ENCODE data around the gene MSH6. TPM values are rescaled to one million over a fixed set of nuclear protein-coding genes. Genes with fewer than 3 reads are reported as not detected.

MSH6 gene
- total and polyA plus RNA-seq, 9 of the 15 experiments (the other 6 are each of a cell fraction or from before 2014, with no cell fraction given) = 15.3 to 147 (median 80.5) TPM

DNA sequence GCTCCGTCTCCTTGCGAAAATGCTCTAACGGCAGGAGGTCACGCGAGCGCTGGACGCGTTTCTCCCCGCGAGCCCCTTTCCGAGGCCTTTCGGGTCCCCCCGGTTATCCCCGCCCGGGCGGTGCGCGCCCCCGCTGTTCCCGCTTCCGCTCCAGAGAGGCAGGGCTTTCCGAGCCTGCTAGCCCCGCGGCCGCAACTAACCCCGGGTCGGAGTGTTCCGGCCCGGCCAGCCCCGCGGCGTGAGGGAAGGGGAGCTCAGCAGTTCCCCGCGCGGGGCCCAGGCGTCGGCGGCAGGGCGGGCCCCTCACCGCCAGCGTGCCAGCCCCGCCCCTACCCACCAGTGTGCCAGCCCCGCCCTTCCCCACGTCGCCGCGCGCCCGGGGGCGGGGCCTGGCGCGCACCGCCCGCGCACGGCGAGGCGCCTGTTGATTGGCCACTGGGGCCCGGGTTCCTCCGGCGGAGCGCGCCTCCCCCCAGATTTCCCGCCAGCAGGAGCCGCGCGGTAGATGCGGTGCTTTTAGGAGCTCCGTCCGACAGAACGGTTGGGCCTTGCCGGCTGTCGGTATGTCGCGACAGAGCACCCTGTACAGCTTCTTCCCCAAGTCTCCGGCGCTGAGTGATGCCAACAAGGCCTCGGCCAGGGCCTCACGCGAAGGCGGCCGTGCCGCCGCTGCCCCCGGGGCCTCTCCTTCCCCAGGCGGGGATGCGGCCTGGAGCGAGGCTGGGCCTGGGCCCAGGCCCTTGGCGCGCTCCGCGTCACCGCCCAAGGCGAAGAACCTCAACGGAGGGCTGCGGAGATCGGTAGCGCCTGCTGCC, at the start of gene MSH6 (continued):
- TF ChIP-seq, protein P1, sequence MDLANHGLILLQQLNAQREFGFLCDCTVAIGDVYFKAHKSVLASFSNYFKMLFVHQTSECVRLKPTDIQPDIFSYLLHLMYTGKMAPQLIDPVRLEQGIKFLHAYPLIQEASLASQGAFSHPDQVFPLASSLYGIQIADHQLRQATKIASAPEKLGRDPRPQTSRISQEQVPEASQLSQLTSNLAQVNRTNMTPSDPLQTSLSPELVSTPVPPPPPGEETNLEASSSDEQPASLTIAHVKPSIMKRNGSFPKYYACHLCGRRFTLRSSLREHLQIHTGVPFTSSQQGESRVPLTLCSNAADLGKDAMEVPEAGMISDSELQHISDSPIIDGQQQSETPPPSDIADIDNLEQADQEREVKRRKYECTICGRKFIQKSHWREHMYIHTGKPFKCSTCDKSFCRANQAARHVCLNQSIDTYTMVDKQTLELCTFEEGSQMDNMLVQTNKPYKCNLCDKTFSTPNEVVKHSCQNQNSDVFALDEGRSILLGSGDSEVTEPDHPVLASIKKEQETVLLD (IDR thresholded peaks at IDR 0.05) = no peak
- TF ChIP-seq ZNF282 (CRISPR knock-in tag; IDR thresholded peaks at IDR 0.05) = no peak
- 0 out of 2 replicates have a peak, but pooled peaks have one; percentile 22 for TF ChIP-seq ARID2 (IDR thresholded peaks at IDR 0.05)
- TF ChIP-seq, protein P2, sequence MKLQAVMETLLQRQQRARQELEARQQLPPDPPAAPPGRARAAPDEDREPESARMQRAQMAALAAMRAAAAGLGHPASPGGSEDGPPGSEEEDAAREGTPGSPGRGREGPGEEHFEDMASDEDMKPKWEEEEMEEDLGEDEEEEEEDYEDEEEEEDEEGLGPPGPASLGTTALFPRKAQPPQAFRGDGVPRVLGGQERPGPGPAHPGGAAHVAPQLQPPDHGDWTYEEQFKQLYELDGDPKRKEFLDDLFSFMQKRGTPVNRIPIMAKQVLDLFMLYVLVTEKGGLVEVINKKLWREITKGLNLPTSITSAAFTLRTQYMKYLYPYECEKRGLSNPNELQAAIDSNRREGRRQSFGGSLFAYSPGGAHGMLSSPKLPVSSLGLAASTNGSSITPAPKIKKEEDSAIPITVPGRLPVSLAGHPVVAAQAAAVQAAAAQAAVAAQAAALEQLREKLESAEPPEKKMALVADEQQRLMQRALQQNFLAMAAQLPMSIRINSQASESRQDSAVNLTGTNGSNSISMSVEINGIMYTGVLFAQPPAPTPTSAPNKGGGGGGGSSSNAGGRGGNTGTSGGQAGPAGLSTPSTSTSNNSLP (IDR thresholded peaks at IDR 0.05; ENCODE audit: borderline replicate concordance, low read depth, low read length) = no peak
- no peak for TF ChIP-seq RBM34 (IDR thresholded peaks at IDR 0.05; ENCODE audit: borderline replicate concordance, insufficient read depth, low read length)
- TF ChIP-seq HMGN3 (IDR thresholded peaks at IDR 0.05; ENCODE audit: borderline replicate concordance, extremely low read depth, insufficient read length, low read depth, low read length) = peak; percentile 73
- peak; percentile 51; the same call in 1 of the 2 replicates for TF ChIP-seq CHD2 (IDR thresholded peaks at IDR 0.05; ENCODE audit: low read depth, low read length)
- TF ChIP-seq BRD4 (IDR thresholded peaks at IDR 0.05) = peak; percentile 68; the same call in 1 of the 2 replicates
- TF ChIP-seq NR2C2 (CRISPR knock-in tag; IDR thresholded peaks at IDR 0.05) = 0 out of 2 replicates have a peak, but pooled peaks have one; percentile 66
- peak; percentile 56 for TF ChIP-seq NR2C2 (tag; IDR thresholded peaks at IDR 0.05)
- TF ChIP-seq ZBTB1 (CRISPR knock-in tag; IDR thresholded peaks at IDR 0.05; ENCODE audit: borderline replicate concordance, low read depth) = peak; percentile 74; the same call in 1 of the 2 replicates
- no peak for TF ChIP-seq SMARCE1 (IDR thresholded peaks at IDR 0.05)
- TF ChIP-seq, protein P3, sequence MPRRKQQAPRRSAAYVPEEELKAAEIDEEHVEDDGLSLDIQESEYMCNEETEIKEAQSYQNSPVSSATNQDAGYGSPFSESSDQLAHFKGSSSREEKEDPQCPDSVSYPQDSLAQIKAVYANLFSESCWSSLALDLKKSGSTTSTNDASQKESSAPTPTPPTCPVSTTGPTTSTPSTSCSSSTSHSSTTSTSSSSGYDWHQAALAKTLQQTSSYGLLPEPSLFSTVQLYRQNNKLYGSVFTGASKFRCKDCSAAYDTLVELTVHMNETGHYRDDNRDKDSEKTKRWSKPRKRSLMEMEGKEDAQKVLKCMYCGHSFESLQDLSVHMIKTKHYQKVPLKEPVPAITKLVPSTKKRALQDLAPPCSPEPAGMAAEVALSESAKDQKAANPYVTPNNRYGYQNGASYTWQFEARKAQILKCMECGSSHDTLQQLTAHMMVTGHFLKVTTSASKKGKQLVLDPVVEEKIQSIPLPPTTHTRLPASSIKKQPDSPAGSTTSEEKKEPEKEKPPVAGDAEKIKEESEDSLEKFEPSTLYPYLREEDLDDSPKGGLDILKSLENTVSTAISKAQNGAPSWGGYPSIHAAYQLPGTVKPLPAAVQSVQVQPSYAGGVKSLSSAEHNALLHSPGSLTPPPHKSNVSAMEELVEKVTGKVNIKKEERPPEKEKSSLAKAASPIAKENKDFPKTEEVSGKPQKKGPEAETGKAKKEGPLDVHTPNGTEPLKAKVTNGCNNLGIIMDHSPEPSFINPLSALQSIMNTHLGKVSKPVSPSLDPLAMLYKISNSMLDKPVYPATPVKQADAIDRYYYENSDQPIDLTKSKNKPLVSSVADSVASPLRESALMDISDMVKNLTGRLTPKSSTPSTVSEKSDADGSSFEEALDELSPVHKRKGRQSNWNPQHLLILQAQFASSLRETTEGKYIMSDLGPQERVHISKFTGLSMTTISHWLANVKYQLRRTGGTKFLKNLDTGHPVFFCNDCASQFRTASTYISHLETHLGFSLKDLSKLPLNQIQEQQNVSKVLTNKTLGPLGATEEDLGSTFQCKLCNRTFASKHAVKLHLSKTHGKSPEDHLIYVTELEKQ (CRISPR knock-in tag; IDR thresholded peaks at IDR 0.05) = no peak
- TF ChIP-seq CTBP1 (IDR thresholded peaks at IDR 0.05; ENCODE audit: borderline replicate concordance) = peak; percentile 95
- no peak for TF ChIP-seq ZNF780A (CRISPR knock-in tag; IDR thresholded peaks at IDR 0.05)
- TF ChIP-seq KDM5B (IDR thresholded peaks at IDR 0.05; ENCODE audit: insufficient replicate concordance, low read depth, low read length) = peak; percentile 71
- TF ChIP-seq, protein P4, sequence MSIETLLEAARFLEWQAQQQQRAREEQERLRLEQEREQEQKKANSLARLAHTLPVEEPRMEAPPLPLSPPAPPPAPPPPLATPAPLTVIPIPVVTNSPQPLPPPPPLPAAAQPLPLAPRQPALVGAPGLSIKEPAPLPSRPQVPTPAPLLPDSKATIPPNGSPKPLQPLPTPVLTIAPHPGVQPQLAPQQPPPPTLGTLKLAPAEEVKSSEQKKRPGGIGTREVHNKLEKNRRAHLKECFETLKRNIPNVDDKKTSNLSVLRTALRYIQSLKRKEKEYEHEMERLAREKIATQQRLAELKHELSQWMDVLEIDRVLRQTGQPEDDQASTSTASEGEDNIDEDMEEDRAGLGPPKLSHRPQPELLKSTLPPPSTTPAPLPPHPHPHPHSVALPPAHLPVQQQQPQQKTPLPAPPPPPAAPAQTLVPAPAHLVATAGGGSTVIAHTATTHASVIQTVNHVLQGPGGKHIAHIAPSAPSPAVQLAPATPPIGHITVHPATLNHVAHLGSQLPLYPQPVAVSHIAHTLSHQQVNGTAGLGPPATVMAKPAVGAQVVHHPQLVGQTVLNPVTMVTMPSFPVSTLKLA (conservative IDR thresholded peaks at IDR 0.05) = peak; percentile 24 to 76; a peak in 2 of 4 replicates
- TF ChIP-seq TARDBP (IDR thresholded peaks at IDR 0.05) = no peak
- no peak for TF ChIP-seq FOXJ3 (CRISPR knock-in tag; IDR thresholded peaks at IDR 0.05)
- TF ChIP-seq PTTG1 (tag; IDR thresholded peaks at IDR 0.05; ENCODE audit: low read depth) = no peak
